Endothelial cell of umbilical vein (primary cell): ENCODE data around the gene FCGBP.

ENCODE experiments used
- EZH2 ChIP-seq: IDR thresholded peaks from 2 replicates; pipeline ENCODE4 v1.6.1; 2012; ENCODE audit warnings: borderline replicate concordance, low read depth, mild to moderate bottlenecking, moderate library complexity, low read length, inconsistent platforms; ENCODE audit not compliant: severe bottlenecking
- FOS ChIP-seq: IDR thresholded peaks from 2 replicates; pipeline ENCODE4 v1.6.1; 2011; ENCODE audit warnings: mild to moderate bottlenecking, low read length, moderate library complexity, borderline replicate concordance; ENCODE audit not compliant: insufficient read depth
- GATA2 ChIP-seq: IDR thresholded peaks from 2 replicates; pipeline ENCODE4 v1.7.0; 2011; ENCODE audit warnings: low read depth, mild to moderate bottlenecking, moderate library complexity, mixed read lengths, low read length; ENCODE audit not compliant: insufficient read length, insufficient read depth
- JUN ChIP-seq: IDR thresholded peaks from 2 replicates; pipeline ENCODE4 v1.6.1; 2011; ENCODE audit warnings: borderline replicate concordance, low read depth; ENCODE audit not compliant: insufficient read length, insufficient read depth
- MYC ChIP-seq: IDR thresholded peaks from one replicate; pipeline ENCODE4 v1.6.1; 2011; ENCODE audit warnings: mild to moderate bottlenecking, low read depth, low read length
- POLR2A ChIP-seq: IDR thresholded peaks from 2 replicates; pipeline ENCODE4 v1.6.1; 2012; ENCODE audit warnings: low read depth, mild to moderate bottlenecking, control low read depth, low read length
- POLR2AphosphoS5 ChIP-seq: IDR thresholded peaks from 2 replicates; pipeline ENCODE4 v1.6.1; 2012; ENCODE audit warnings: low read depth, mild to moderate bottlenecking, control low read depth, low read length, moderate library complexity; ENCODE audit not compliant: insufficient read depth
- TF ChIP-seq, protein P1 (sequence below), 2 donors: IDR thresholded peaks; 1 replicate in 1 of 2; 2 replicates in 1 of 2; pipeline ENCODE4 v1.5.1; 2011; ENCODE audit warnings: low read length in 2 of 2, mild to moderate bottlenecking in 2 of 2, moderate library complexity in 2 of 2, control low read depth in 1 of 2, inconsistent platforms in 1 of 2, low read depth in 1 of 2; ENCODE audit not compliant: insufficient read depth in 1 of 2; ENCODE audit errors: extremely low read depth in 1 of 2
- TF ChIP-seq, protein P2 (sequence below): IDR thresholded peaks from 2 replicates; pipeline ENCODE4 v1.6.1; 2011; ENCODE audit not compliant: insufficient read depth, insufficient read length

DNA sequence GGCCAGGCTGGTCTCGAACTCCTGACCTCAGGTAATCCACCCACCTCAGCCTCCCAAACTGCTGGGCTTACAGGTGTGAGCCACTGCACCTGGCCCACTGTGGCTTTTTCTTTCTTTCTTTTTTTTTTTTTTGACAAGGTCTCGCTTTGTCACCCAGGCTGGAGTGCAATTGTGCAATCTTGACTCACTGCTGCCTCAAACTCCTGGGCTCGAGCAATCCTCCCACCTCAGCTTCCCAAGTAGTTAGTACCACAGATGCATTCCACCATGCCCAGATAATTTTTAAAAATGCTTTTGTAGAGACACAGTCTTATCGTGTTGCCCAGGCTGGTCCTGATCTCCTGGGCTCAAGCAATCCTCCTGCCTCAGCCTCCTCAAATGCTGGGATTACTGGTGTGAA, 12.1 kb upstream of the FCGBP start:
- TF ChIP-seq, protein P1, sequence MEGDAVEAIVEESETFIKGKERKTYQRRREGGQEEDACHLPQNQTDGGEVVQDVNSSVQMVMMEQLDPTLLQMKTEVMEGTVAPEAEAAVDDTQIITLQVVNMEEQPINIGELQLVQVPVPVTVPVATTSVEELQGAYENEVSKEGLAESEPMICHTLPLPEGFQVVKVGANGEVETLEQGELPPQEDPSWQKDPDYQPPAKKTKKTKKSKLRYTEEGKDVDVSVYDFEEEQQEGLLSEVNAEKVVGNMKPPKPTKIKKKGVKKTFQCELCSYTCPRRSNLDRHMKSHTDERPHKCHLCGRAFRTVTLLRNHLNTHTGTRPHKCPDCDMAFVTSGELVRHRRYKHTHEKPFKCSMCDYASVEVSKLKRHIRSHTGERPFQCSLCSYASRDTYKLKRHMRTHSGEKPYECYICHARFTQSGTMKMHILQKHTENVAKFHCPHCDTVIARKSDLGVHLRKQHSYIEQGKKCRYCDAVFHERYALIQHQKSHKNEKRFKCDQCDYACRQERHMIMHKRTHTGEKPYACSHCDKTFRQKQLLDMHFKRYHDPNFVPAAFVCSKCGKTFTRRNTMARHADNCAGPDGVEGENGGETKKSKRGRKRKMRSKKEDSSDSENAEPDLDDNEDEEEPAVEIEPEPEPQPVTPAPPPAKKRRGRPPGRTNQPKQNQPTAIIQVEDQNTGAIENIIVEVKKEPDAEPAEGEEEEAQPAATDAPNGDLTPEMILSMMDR (IDR thresholded peaks at IDR 0.05; ENCODE audit: extremely low read depth in 1 of 2, insufficient read depth in 1 of 2, low read depth in 1 of 2, low read length in 2 of 2): no peak
- no peak for TF ChIP-seq POLR2A
- TF ChIP-seq, protein P2, sequence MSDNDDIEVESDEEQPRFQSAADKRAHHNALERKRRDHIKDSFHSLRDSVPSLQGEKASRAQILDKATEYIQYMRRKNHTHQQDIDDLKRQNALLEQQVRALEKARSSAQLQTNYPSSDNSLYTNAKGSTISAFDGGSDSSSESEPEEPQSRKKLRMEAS: no peak
- no peak for TF ChIP-seq EZH2
- no peak for TF ChIP-seq POLR2AphosphoS5
- no peak for TF ChIP-seq FOS
- TF ChIP-seq JUN: no peak
- no peak for TF ChIP-seq MYC
- TF ChIP-seq GATA2: no peak
